AG04449 (cell line): ENCODE data around the gene GRHPR.

ENCODE experiments used
- CTCF ChIA-PET: fragments of 350-600 bp; formaldehyde crosslinking; extraction: SDS; loops from one replicate; lab custom pipeline; 2021; ENCODE audit warnings: antibody characterized with exemption; lab: Yijun Ruan, JAX
- POLR2A ChIA-PET: fragments of 400-600, 350-600 bp; formaldehyde crosslinking; extraction: SDS; loops from one replicate; lab custom pipeline; 2020; ENCODE audit warnings: antibody characterized with exemption, inconsistent platforms; lab: Yijun Ruan, JAX
- DNase-seq: peaks from one replicate; pipeline ENCODE4 v3.0.0-alpha.2; 2010; ENCODE audit warnings: low read depth, low spot score
- H3K4me3 ChIP-seq: 2 replicates; pipeline ENCODE4 v1.5.1; 2011; ENCODE audit warnings: low read depth, mild to moderate bottlenecking, control low read depth, low read length
- TF ChIP-seq, protein P1 (sequence below): IDR thresholded peaks from one replicate; pipeline ENCODE4 v1.5.1; 2011; ENCODE audit warnings: mild to moderate bottlenecking, moderate library complexity, low read length, control low read depth, inconsistent platforms; ENCODE audit not compliant: insufficient read depth; ENCODE audit errors: missing control alignments

Gene GRHPR

GRCh38 chr9:37433867-37434371 lies 11.4 kb downstream of the GRHPR start:
- DNase-seq, result no peak
- CTCF ChIA-PET, result no interaction called here
- TF ChIP-seq, protein P1, sequence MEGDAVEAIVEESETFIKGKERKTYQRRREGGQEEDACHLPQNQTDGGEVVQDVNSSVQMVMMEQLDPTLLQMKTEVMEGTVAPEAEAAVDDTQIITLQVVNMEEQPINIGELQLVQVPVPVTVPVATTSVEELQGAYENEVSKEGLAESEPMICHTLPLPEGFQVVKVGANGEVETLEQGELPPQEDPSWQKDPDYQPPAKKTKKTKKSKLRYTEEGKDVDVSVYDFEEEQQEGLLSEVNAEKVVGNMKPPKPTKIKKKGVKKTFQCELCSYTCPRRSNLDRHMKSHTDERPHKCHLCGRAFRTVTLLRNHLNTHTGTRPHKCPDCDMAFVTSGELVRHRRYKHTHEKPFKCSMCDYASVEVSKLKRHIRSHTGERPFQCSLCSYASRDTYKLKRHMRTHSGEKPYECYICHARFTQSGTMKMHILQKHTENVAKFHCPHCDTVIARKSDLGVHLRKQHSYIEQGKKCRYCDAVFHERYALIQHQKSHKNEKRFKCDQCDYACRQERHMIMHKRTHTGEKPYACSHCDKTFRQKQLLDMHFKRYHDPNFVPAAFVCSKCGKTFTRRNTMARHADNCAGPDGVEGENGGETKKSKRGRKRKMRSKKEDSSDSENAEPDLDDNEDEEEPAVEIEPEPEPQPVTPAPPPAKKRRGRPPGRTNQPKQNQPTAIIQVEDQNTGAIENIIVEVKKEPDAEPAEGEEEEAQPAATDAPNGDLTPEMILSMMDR, result no peak
- POLR2A ChIA-PET, result no interaction called here
- no peak overlapping the region for H3K4me3 ChIP-seq

DNA sequence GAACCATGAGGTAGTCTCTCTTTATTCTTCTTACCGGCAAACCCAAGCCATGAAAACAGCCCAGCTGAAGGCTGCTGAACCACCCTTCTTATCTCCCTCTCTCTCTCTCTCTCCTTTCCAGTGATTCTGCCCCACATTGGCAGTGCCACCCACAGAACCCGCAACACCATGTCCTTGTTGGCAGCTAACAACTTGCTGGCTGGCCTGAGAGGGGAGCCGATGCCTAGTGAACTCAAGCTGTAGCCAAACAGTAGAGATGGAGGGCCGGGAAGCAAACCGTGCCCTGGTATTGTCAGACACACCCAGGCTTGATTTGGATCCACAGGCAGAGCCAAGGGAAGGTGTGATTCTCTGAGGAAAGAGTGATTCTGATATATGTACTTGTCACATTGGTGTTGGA lies 14.0 kb downstream of the GRHPR start:
- ChIA-PET CTCF (interaction anchor here (2.1 kb wide), 1 partner anchor 25 kb away, joined by 6 read pairs; no protein-coding TSS in a partner anchor), POLR2A (no interaction called here)
- H3K4me3 ChIP-seq, result no peak overlapping the region
- no peak for DNase-seq
- TF ChIP-seq, protein P1, result no peak

DNA sequence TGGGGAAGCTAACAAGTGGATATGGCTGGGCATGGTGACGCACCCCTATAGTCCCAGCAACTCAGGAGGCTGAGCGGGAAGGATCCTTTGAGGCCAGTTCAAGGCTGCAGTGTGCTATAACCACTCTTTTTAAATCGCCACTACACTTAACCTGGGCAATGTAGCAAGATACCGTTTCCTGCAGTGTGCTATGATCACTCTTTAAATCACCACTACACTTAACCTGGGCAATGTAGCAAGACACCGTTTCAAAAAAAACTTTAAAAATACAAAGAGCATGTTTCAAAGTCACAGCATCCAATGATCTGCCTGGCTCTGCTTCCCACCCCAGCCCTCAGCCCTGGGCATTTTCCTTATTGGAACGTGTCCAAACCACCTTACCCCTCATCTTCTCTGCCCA lies 14.5 kb downstream of the GRHPR start:
- DNase-seq, result no peak
- POLR2A ChIA-PET, result no interaction called here
- no peak overlapping the region for H3K4me3 ChIP-seq
- TF ChIP-seq, protein P1, result no peak
- CTCF ChIA-PET, result interaction anchor here (2.1 kb wide), 1 partner anchor 26 kb away, joined by 6 read pairs; no protein-coding TSS in a partner anchor

DNA sequence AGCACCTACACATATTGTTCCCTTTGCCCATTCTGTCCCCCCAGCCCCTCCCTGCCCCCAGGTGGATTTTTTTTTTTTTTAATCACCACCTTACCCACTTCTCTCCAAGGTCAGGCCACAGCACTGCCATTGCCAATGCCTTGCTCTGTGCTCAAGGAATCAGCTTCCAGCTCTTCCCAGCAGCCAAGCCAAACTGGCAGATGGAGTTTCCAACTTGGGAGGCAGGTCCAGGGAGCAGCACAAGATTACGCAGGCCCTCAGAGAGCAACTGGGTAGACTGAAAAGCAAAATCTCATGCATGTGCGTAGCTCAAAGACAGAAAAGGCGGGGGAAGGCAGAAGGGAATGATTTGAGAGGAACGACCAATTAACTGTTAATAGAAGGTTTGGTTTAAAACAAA lies 15.1 kb downstream of the GRHPR start:
- DNase-seq, result no peak
- TF ChIP-seq, protein P1, result no peak
- no peak overlapping the region for H3K4me3 ChIP-seq
- CTCF ChIA-PET, result no interaction called here
- POLR2A ChIA-PET, result no interaction called here

DNA sequence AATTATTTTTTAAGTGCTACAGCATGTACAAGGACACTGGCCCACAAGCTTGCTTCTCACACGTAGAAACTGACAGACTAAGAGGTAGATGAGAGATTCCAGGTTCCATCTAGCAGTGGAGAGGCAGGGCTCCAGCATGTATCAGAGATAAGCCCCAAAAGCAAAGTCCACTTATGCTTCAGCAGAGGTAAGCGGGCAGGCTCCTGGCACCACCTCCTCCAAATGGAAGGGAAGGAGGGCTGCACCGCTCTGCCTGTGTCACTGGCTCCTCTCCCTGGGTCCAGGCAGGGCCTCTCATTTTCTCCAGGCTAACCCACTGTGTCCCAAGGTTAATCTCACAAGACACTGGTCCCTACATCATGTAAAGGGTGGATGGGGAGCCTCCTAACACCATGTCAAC lies 15.9 kb downstream of the GRHPR start:
- ChIA-PET CTCF (interaction anchor here (0.9 kb wide), 1 partner anchor 23 kb away, joined by 3 read pairs; no protein-coding TSS in a partner anchor), POLR2A (no interaction called here)
- no peak overlapping the region for H3K4me3 ChIP-seq
- no peak for DNase-seq
- TF ChIP-seq, protein P1, result no peak

DNA sequence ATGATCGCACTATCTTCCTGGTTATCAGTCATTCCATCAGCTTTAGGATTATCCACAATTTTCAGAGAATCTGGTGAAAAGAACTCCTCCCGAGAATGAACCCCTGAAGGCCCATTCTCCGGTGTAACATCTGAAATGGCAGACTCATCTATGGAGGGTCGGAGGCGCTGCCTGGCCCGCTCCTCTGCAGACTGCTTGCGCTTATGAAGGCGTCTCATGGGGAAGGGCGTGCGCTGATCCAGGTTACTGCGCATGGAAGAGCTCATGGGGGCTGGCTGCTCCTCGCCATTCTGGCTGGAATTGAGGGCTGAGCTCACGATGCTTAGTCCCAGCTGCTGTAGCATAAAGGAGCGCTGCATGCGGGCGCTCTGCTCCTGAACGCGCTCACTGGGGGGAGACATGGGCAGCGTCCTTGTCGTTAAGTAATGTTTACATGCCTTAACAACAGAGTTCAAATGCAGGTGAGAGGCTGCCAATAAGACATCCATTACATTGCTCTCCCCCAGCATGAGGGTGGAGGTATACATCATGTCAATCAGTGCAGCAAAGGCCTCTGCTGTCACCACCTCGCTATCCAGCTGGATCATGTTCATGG lies 19.4 kb downstream of the GRHPR start:
- CTCF ChIA-PET, result interaction anchor here (0.9 kb wide), 1 partner anchor 16 kb away, joined by 3 read pairs; no protein-coding TSS in a partner anchor
- POLR2A ChIA-PET, result no interaction called here

More for the DNA sequence above, 19.4 kb downstream of the GRHPR start:
- DNase-seq, result no peak
- TF ChIP-seq, protein P1, result no peak
- H3K4me3 ChIP-seq, result no peak overlapping the region
